IMR-90 (cell line): ENCODE measurements around the gene TXNDC11. TPM values are rescaled to one million over a fixed set of nuclear protein-coding genes. Genes with fewer than 3 reads are reported as not detected.

Source experiments
- ATAC-seq: fragments of 200-7000 bp; cut with Tn5 transposase; 2 replicates; pipeline ENCODE4 v1.9.1; 2020; ENCODE audit warnings: low read depth, mild to moderate bottlenecking, moderate library complexity
- BruUV-seq: library from RNA; stranded (reverse); fragments of 400-500 nt; replicated peaks from 2 replicates; lab custom pipeline; 2021; lab: Mats Ljungman, UMichigan
- CTCF ChIA-PET: fragments of 300-600 bp; formaldehyde crosslinking; extraction: SDS; loops from one replicate; lab custom pipeline; 2021; ENCODE audit warnings: antibody characterized with exemption; lab: Yijun Ruan, JAX
- POLR2A ChIA-PET: fragments of 300-600 bp; sonication (Branson Sonifier 250); formaldehyde crosslinking; loops from one replicate; lab custom pipeline; 2022; ENCODE audit warnings: antibody characterized with exemption; ENCODE audit not compliant: unreplicated experiment; lab: Charles Lee
- DNase-seq: peaks from one replicate; pipeline ENCODE4 v3.0.0; 2013
- H2AFZ ChIP-seq: replicated peaks from 2 replicates; pipeline ENCODE3; 2013; ENCODE audit warnings: low read length, mild to moderate bottlenecking; ENCODE audit not compliant: poor library complexity
- H2AK5ac ChIP-seq: 2 replicates; pipeline ENCODE4 v1.6.1; 2013; ENCODE audit warnings: low read depth, low read length, inconsistent platforms
- H2AK9ac ChIP-seq: replicated peaks from 2 replicates; pipeline ENCODE3; 2013; ENCODE audit warnings: mild to moderate bottlenecking, low read depth, low read length, moderate library complexity; ENCODE audit not compliant: poor library complexity
- H2BK120ac ChIP-seq: 2 replicates; pipeline ENCODE4 v1.6.1; 2013; ENCODE audit warnings: low read depth, low read length, inconsistent platforms
- H2BK15ac ChIP-seq: 3 replicates; pipeline ENCODE4 v1.6.1; 2013; ENCODE audit warnings: low read depth, low read length, inconsistent platforms
- H2BK20ac ChIP-seq: 2 replicates; pipeline ENCODE4 v1.6.1; 2013; ENCODE audit warnings: low read depth, mild to moderate bottlenecking, inconsistent platforms, low read length, moderate library complexity
- H2BK5ac ChIP-seq: 2 replicates; pipeline ENCODE4 v1.6.1; 2013; ENCODE audit warnings: mild to moderate bottlenecking, low read depth, low read length, inconsistent platforms; ENCODE audit not compliant: poor library complexity, severe bottlenecking
- H3K14ac ChIP-seq: replicated peaks from 2 replicates; pipeline ENCODE4 v1.6.1; 2013; ENCODE audit warnings: low read depth, low read length, inconsistent platforms
- H3K18ac ChIP-seq: 2 replicates; pipeline ENCODE4 v1.6.1; 2013; ENCODE audit warnings: low read depth, low read length, control low read depth
- H3K23ac ChIP-seq: 2 replicates; pipeline ENCODE4 v1.6.1; 2013; ENCODE audit warnings: low read depth, low read length, inconsistent platforms
- H3K27ac ChIP-seq: 2 replicates; pipeline ENCODE4 v1.5.1; 2013; ENCODE audit warnings: mild to moderate bottlenecking, control low read depth, low read length; ENCODE audit not compliant: insufficient read depth
- H3K27me3 ChIP-seq: 2 replicates; pipeline ENCODE4 v1.6.1; 2013; ENCODE audit warnings: low read length; ENCODE audit not compliant: control insufficient read depth, insufficient read depth
- H3K36me3 ChIP-seq: 2 replicates; pipeline ENCODE4 v1.6.1; 2013; ENCODE audit warnings: low read length, mixed read lengths; ENCODE audit not compliant: control insufficient read depth, insufficient read depth
- H3K4ac ChIP-seq: 2 replicates; pipeline ENCODE4 v1.6.1; 2013; ENCODE audit warnings: low read depth, low read length, inconsistent platforms
- H3K4me1 ChIP-seq: 2 replicates; pipeline ENCODE4 v1.6.1; 2013; ENCODE audit warnings: low read length, mixed read lengths; ENCODE audit not compliant: control insufficient read depth, insufficient read depth
- H3K4me2 ChIP-seq: 2 replicates; pipeline ENCODE4 v1.6.1; 2013; ENCODE audit warnings: low read depth, mild to moderate bottlenecking, control low read depth, low read length, moderate library complexity
- H3K4me3 ChIP-seq: 2 replicates; pipeline ENCODE4 v1.5.1; 2013; ENCODE audit warnings: low read depth, mild to moderate bottlenecking, control low read depth, low read length, moderate library complexity; ENCODE audit not compliant: insufficient read depth
- H3K56ac ChIP-seq: 2 replicates; pipeline ENCODE4 v1.6.1; 2013; ENCODE audit warnings: low read length, inconsistent platforms; ENCODE audit not compliant: insufficient read depth; ENCODE audit errors: extremely low read depth
- H3K79me1 ChIP-seq, 2 experiments: 2 replicates each; pipeline ENCODE4 v1.6.1; 2013; ENCODE audit warnings: low read length in 2 of 2, inconsistent platforms in 1 of 2, low read depth in 1 of 2
- H3K9ac ChIP-seq: 2 replicates; pipeline ENCODE4 v1.6.1; 2013; ENCODE audit warnings: low read depth, low read length, control low read depth
- H3K9me1 ChIP-seq: 2 replicates; pipeline ENCODE4 v1.6.1; 2013; ENCODE audit warnings: low read length, inconsistent platforms; ENCODE audit not compliant: insufficient read depth
- H3K9me3 ChIP-seq: 2 replicates; pipeline ENCODE4 v1.6.1; 2013; ENCODE audit warnings: low read length; ENCODE audit not compliant: control insufficient read depth, insufficient read depth
- H4K20me1 ChIP-seq: 2 replicates; pipeline ENCODE4 v1.6.1; 2013; ENCODE audit warnings: low read length, inconsistent platforms; ENCODE audit not compliant: insufficient read depth
- H4K5ac ChIP-seq: 2 replicates; pipeline ENCODE4 v1.6.1; 2013; ENCODE audit warnings: mild to moderate bottlenecking, low read depth, low read length, control low read depth
- H4K8ac ChIP-seq, 2 experiments: 2 replicates each; pipeline ENCODE4 v1.6.1; 2013; ENCODE audit warnings: low read depth in 2 of 2, low read length in 2 of 2, control low read depth in 1 of 2, inconsistent platforms in 1 of 2
- H4K91ac ChIP-seq: 2 replicates; pipeline ENCODE4 v1.6.1; 2013; ENCODE audit warnings: low read depth, low read length, inconsistent platforms; ENCODE audit not compliant: insufficient read depth
- BHLHE40 ChIP-seq: fragments of 150-350 bp; IDR thresholded peaks from 2 replicates; pipeline ENCODE4 v1.6.1; 2016; ENCODE audit warnings: mild to moderate bottlenecking, low read depth, low read length
- CEBPB ChIP-seq: IDR thresholded peaks from 2 replicates; pipeline ENCODE4 v1.6.1; 2012; ENCODE audit warnings: low read depth, low read length, improper control_type of control experiment
- CHD1 ChIP-seq: IDR thresholded peaks from 2 replicates; pipeline ENCODE4 v1.6.1; 2012; ENCODE audit warnings: low read depth, low read length, improper control_type of control experiment
- CTCF ChIP-seq: conservative IDR thresholded peaks from 2 replicates; pipeline ENCODE4 v1.5.1; 2012; ENCODE audit warnings: mild to moderate bottlenecking, low read depth, low read length, improper control_type of control experiment
- ELK1 ChIP-seq: fragments of 150-350 bp; IDR thresholded peaks from 2 replicates; pipeline ENCODE4 v1.6.1; 2016; ENCODE audit warnings: low read depth, mild to moderate bottlenecking, low read length, moderate library complexity, borderline replicate concordance
- FOS ChIP-seq: fragments of 150-350 bp; IDR thresholded peaks from 2 replicates; pipeline ENCODE4 v1.6.1; 2016; ENCODE audit warnings: low read depth, low read length
- MAFK ChIP-seq: IDR thresholded peaks from 2 replicates; pipeline ENCODE4 v1.6.1; 2012; ENCODE audit warnings: low read depth, low read length, improper control_type of control experiment
- MAZ ChIP-seq: IDR thresholded peaks from 2 replicates; pipeline ENCODE4 v1.6.1; 2012; ENCODE audit warnings: low read depth, mild to moderate bottlenecking, low read length, improper control_type of control experiment, moderate library complexity, borderline replicate concordance
- MXI1 ChIP-seq: IDR thresholded peaks from 2 replicates; pipeline ENCODE4 v1.6.1; 2012; ENCODE audit warnings: low read depth, mild to moderate bottlenecking, low read length, moderate library complexity, borderline replicate concordance
- NFE2L2 ChIP-seq: fragments of 150-350 bp; IDR thresholded peaks from 2 replicates; pipeline ENCODE4 v1.6.1; 2016; ENCODE audit warnings: low read depth, mild to moderate bottlenecking, low read length
- POLR2A ChIP-seq: IDR thresholded peaks from 2 replicates; pipeline ENCODE4 v1.6.1; 2012; ENCODE audit warnings: mild to moderate bottlenecking, low read depth, low read length
- RAD21 ChIP-seq: IDR thresholded peaks from 2 replicates; pipeline ENCODE4 v1.6.1; 2012; ENCODE audit warnings: low read length, improper control_type of control experiment
- RCOR1 ChIP-seq: IDR thresholded peaks from 2 replicates; pipeline ENCODE4 v1.6.1; 2012; ENCODE audit warnings: mild to moderate bottlenecking, low read length, improper control_type of control experiment; ENCODE audit not compliant: insufficient replicate concordance
- RFX5 ChIP-seq: IDR thresholded peaks from 2 replicates; pipeline ENCODE4 v1.8.0; 2012; ENCODE audit warnings: low read depth, mild to moderate bottlenecking, low read length, moderate library complexity
- SMC3 ChIP-seq: fragments of 150-350 bp; IDR thresholded peaks from 2 replicates; pipeline ENCODE4 v1.6.1; 2016; ENCODE audit warnings: low read depth, mild to moderate bottlenecking, antibody characterized with exemption, low read length, moderate library complexity
- WGBS, 2 experiments: methylation state at CpG; one replicate each; pipeline versions ENCODE4 v1.1.5 to v1.1.7; 2013; ENCODE audit warnings: missing lambda C conversion rate in 2 of 2; ENCODE audit not compliant: insufficient read length in 1 of 2; ENCODE audit errors: extremely low coverage in 2 of 2; 5-methylcytosine and 5-hydroxymethylcytosine counted together
- dilution Hi-C: fragments of 300-500 bp; cut with HindIII; formaldehyde crosslinking; loops from one replicate; pipeline ENCODE4 v1.14.3; 2018; ENCODE audit warnings: low sequenced_read_pairs; ENCODE audit not compliant: unreplicated experiment
- in situ Hi-C: fragments of 300-500 bp; cut with MboI; formaldehyde crosslinking; loops from 3 replicates; pipeline ENCODE4 v1.14.3; 2019; ENCODE audit warnings: low sequenced_read_pairs, inconsistent platforms, mixed read lengths
- intact Hi-C: fragments of 100-400 bp; cut with micrococcal nuclease; formaldehyde crosslinking; loops from 2 replicates; pipeline ENCODE4 v1.10.0; 2022
- polyA plus RNA-seq, 3 experiments: library from polyadenylated mRNA; depleted of rRNA; stranded (reverse); fragments of >200 nt; gene quantifications; 2 replicates each; pipeline ENCODE4 v1.2.3, GENCODE V29; 2012; ENCODE audit warnings: low replicate concordance in 1 of 3
- total RNA-seq: library from RNA; depleted of rRNA; stranded (reverse); fragments of >200 nt; gene quantifications from 2 replicates; pipeline ENCODE4 v1.2.3, GENCODE V29; 2012
- TF ChIP-seq, protein P1 (sequence below): fragments of 150-350 bp; IDR thresholded peaks from 2 replicates; pipeline ENCODE4 v1.6.1; 2017; ENCODE audit warnings: mild to moderate bottlenecking, antibody characterized with exemption, low read length, low read depth

The TXNDC11 gene
- total and polyA plus RNA-seq, 2 of the 4 experiments (the other 2 are of a cell fraction) = 25.3 to 42.9 TPM

GRCh38 chr16:11688520-11688886 is 54.2 kb downstream of the TXNDC11 start:
- no peak overlapping the region for H3K23ac ChIP-seq
- in situ Hi-C loops = no loop called here
- no peak overlapping the region for H4K5ac ChIP-seq
- ChIA-PET POLR2A (interaction anchor here (0.6 kb wide), 2 partner anchors 8 to 54 kb away, joined by 3 to 4 read pairs; partner anchors contain the start of gene TXNDC11), CTCF (no interaction called here)
- H3K36me3 ChIP-seq = peaks cover 33% of the 10 kb centered on the region
- intact Hi-C loops = no loop called here
- H4K20me1 ChIP-seq = peaks cover 25% of the 10 kb centered on the region
- H3K27ac ChIP-seq = no peak overlapping the region
- no peak overlapping the region for H2AK9ac ChIP-seq
- no peak for DNase-seq
- no peak overlapping the region for H3K18ac ChIP-seq
- no peak overlapping the region for H2AK5ac ChIP-seq
- no peak overlapping the region for H3K56ac ChIP-seq
- H3K4me3 ChIP-seq = no peak overlapping the region
- H3K14ac ChIP-seq = no peak overlapping the region
- H2BK20ac ChIP-seq = no peak overlapping the region
- no CpG with 5 or more reads among the region's 1 CpG for WGBS, 2 experiments
- no peaks in the 10 kb centered on the region for H3K27me3 ChIP-seq
- H3K9ac ChIP-seq = no peak overlapping the region
- H2BK15ac ChIP-seq = no peak overlapping the region
- no peak overlapping the region for H3K4me2 ChIP-seq
- H2BK5ac ChIP-seq = no peak overlapping the region
- peaks cover 9% of the 10 kb centered on the region for H3K9me1 ChIP-seq
- H4K91ac ChIP-seq = no peak overlapping the region
- no peak overlapping the region for H2BK120ac ChIP-seq
- H4K8ac ChIP-seq = no peak overlapping the region
- ATAC-seq = no peak
- H2AFZ ChIP-seq = no peak overlapping the region
- TF ChIP-seq BHLHE40 (no peak), POLR2A (no peak), MXI1 (no peak), RFX5 (no peak), NFE2L2 (no peak), CEBPB (no peak), SMC3 (no peak), RAD21 (no peak), FOS (no peak), MAFK (no peak), CTCF (no peak), RCOR1 (no peak), CHD1 (no peak), MAZ (no peak), ELK1 (no peak)
- TF ChIP-seq, protein P1, sequence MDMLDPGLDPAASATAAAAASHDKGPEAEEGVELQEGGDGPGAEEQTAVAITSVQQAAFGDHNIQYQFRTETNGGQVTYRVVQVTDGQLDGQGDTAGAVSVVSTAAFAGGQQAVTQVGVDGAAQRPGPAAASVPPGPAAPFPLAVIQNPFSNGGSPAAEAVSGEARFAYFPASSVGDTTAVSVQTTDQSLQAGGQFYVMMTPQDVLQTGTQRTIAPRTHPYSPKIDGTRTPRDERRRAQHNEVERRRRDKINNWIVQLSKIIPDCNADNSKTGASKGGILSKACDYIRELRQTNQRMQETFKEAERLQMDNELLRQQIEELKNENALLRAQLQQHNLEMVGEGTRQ = no peak
- peaks cover 25 to 65% of the 10 kb centered on the region in 2 experiments for H3K79me1 ChIP-seq
- dilution Hi-C loops = no loop called here
- H3K9me3 ChIP-seq = no peaks in the 10 kb centered on the region
- H3K4ac ChIP-seq = no peak overlapping the region
- peaks cover 11% of the 10 kb centered on the region for H3K4me1 ChIP-seq
- no TSS peak for BruUV-seq
